Stimulated activated CD8-positive, alpha-beta memory T cell treated with anti-CD3 and anti-CD28 coated beads, Interleukin-15, amount 100 ng/mL, for 1 hour (primary cell): ENCODE measurements around the gene NKD1.

ENCODE experiments used
- DNase-seq: peaks from one replicate; pipeline ENCODE4 v3.0.0-alpha.2; 2020; ENCODE audit warnings: low read depth

Gene NKD1

DNA sequence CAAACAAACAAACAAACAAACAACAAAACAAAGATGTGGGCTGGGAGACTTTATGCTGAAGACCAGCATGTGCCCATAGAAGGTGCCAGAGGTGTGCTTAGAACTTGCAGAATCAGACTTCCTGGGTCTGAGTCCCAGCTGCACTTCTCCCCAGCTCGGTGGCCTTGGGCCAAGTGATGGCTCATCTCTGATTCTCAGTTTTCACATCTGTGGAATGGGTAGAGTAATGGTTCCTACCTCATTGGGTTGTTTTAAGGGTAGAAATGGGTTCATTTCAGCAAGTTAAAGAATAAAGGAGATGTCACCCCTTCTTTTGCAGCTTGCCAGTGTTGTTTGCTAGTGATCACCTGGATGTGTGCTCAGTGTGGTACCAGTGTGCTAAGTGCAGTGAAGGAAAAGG lies 10.7 kb downstream of the NKD1 start:
- DNase-seq = no peak

- DNase-seq = no peak
Observed at GRCh38 chr16:50559342-50559741, 11.1 kb downstream of the NKD1 start.

DNA sequence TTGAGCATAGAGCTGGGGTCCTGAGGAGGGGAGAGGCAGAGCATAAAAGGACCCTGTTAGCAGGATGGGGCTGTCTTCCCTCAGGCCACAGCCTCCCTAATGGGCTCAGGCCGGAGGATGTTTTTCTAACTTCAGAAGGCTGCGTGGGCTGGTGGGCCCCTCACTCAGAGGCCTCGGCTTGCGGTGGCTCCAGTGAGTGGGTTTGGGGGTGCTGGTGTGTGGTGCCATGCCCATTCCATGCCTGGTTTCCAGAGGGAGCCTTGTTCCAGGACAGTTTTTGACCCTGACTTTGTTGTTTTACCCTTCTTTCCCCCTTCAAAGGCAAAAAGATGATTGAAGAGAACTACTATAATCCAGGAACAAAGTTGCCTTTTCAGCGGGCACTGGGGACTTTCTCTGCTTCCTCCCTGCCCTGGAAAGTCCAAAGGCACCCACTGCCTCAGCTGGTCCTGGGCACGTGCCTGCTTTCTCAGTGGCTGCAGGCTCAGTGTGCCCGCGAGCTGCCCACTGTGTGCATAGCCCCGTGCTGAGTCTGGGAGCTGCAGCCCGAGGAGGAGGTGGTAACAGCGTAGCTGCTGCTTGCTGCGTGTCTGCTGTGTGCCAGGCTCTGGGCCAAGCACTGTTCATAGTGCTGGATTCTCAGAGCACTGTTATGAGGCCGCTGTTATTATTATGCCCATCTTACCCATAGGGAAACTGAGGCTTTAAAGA lies 11.8 kb downstream of the NKD1 start:
- no peak for DNase-seq

DNA sequence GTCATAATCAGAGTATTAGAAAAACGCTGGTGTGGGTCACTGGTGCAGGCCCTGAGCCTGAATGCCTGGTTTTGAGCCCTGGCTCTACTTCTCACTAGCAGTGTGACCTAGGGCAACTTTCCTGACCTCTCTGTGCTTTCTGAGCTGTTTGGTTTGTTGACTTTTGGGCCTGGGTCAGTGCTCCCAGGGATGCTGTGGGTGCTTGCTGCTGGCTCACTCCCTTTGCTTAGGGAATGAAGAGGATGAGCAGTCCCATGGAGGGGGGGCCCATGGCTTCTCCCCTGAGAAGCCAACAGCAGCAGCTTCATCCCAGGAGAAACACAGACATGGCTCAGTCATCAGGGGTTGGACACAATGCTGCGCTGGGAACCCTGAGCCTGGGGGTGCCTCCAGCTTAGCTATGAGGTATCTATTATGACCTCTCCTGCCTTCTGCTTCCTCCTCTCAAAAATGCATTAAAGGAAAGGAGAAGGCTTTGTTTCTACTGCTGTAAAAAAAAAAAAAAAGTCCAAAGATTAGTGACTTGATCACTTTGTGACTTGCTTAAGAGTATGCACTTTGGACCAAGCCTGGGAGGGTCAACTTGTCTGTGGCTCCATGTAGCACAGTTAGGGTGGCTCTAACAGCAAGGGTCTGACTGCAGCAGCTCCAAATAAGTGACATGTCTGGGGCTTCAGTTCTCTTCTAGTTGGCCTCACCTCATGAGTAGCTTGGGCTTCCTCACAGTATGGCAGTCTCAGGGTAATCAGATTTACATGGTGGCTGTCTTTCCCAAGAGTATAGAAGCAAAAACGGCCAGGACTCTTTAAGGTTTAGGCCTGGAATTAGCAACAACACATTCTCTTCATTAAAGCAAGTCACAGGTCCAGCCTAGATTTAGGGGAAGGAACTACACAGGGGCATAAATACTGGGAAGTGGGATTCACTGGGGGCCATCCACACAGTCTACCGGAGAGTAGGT lies 13.0 kb downstream of the NKD1 start:
- DNase-seq = no peak

- DNase-seq = no peak
Observed at GRCh38 chr16:50562657-50563056, 14.5 kb downstream of the NKD1 start.

- DNase-seq = no peak
Observed at GRCh38 chr16:50563989-50564388, 15.8 kb downstream of the NKD1 start.

- DNase-seq = no peak
Observed at GRCh38 chr16:50565428-50565827, 17.2 kb downstream of the NKD1 start.

DNA sequence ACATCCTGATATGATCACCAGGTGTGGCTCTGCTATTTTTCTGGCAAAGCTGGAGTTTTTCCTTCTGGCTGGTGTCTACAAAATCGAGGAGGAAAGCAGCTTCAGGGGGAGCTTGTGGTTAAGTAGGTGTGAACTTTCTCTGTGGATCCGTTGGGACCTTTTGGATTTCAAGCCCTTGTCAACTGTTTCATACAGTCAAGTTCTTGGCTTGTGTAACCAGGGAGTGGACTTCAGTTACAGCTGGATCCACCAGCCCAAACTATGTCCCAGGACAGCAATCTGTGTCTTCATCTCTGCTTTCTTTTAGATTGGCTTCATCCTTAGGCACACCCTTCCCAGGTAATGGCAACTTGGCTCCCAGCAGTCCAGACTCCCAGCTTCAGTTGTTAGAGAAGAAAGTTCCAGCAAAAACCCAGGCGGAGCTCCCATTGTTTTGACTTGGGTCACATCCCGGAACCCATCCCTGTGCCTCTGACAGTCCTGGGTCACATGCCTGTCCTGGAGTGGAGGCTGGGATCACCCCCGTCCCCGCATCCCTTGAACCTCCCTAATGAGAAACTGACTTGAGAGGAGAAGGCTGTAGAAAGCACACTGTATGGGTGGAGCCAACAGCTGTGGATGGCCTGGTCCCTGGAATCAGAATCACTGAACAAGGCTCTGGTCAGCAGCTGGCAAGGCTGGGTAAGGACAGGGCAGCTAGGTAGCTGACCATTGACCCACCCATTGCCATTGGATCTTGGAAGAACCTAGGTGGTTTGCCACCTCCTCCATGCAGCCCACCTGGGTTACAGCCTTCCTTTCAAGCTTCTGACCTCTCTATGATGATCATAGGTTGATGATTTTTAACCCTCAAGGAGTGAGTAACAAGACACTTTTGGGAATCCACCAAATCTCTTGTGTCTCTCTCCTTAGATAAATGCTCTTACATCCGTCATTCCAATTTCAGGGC lies 18.1 kb downstream of the NKD1 start:
- no peak for DNase-seq

DNA sequence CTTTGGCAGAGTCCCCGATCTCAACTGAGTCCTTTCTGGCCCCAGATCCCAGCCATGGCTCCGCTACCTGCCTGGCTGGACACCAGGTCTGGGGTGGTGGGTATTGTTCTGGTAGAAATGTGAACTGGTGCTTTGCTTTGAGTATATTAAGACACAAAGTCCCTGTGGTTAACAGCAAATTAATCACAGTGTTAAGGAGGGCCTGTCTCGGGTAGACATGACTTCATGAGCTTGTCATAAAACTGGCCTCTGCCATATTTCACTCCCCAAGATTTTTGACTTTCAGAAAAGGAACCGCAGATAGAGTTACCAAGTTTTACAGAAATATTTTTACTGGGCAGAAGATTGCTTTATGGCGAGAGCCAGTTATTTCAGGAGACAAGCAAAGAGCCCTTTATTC lies 19.5 kb downstream of the NKD1 start:
- no peak for DNase-seq

DNA sequence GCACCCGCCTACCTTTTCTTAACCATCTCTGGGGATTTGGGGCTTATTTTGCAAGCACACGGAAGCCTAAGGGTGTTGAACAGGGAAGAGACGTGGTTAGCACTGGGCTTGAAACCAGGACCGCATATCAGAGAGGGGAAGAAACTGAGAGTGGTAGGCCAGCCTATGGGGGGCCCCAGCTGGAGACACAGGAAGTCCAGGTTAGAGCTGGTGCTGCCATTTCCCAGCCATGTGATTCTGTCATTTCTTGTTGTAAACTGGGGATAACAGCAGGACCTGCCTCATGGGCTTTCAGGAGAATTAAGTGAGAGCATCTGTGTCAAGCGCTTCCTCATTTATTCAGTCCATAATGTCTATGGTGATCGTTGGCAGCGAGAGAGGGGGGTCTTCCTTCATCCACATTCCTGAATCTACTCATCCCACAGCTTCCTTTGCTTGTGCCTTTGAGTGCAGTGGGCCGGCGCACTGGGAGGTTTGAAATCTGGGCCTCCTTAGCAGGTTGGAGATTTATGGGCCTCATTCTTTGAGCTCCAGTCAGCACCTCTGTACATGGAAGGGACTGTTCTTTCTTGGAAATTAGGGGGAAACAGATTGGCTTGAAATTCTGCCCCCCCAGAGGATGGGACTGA lies 20.1 kb downstream of the NKD1 start:
- no peak for DNase-seq

GRCh38 chr16:50570354-50570753 lies 22.2 kb downstream of the NKD1 start:
- DNase-seq = no peak

DNA sequence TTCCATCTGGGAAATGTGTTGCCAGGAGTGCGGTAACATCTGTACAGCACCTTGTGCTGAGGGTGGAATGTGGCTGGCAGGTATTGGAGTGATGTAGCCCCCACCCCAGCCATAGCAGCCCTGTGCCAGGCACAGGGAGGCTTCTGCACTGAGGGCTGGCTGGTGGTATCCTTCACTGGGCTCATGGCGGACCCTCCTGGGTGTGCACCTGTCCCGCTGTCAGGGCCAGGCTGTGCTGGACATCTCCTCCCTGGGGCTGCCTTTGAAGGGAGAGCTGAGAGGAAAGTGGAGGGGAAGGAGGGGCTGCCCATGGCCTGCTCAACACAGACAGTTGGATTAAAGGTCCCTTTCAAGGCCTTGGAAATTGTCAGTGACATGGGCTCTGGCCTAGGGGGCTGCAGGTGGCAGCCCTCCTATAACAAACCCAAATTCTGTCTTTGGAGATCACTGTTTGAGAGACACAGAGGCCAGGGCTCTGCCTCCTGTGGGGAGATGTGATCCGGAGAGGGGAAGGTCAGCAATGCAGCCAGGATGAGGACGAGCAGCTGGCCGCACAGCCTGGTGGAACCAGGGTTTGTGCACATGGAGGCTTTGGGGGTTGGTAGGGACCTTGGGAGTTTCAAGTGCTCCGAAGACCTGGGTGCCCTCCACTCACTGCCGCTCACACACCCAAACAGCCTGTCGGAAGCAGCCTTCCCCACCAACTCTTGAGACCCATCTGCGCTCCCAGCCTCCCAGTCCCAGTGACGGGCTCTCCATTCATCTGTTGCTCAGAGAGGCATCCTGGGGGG lies 22.8 kb downstream of the NKD1 start:
- DNase-seq = no peak

GRCh38 chr16:50571786-50572185 lies 23.6 kb downstream of the NKD1 start:
- no peak for DNase-seq

- no peak for DNase-seq
Observed at GRCh38 chr16:50572700-50573099, 24.5 kb downstream of the NKD1 start.

- DNase-seq = no peak
Observed at GRCh38 chr16:50573279-50573678, 25.1 kb downstream of the NKD1 start.

- no peak for DNase-seq
Observed at GRCh38 chr16:50573947-50574744, 25.9 kb downstream of the NKD1 start.

- DNase-seq = no peak
Observed at GRCh38 chr16:50574745-50575136, 26.5 kb downstream of the NKD1 start.

DNA sequence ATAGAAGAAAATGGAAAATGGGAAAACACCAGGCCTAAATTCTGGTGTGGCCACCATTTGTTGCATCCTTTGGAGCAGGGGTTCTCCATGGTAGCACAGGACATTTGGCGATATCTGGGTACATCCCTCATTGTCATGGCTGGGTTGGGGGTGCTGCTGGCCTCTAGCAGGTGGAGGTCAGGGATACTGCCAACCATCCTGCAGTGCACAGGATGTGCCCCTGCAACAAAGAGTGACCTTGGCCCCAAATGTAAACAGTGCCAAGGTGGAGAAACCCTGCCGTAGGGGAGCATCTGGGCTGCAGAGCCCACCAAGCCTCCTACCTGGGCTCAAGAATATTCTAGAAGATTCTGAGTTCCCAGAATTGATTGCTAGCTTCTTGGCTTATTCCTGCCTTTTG lies 27.5 kb downstream of the NKD1 start:
- no peak for DNase-seq

DNA sequence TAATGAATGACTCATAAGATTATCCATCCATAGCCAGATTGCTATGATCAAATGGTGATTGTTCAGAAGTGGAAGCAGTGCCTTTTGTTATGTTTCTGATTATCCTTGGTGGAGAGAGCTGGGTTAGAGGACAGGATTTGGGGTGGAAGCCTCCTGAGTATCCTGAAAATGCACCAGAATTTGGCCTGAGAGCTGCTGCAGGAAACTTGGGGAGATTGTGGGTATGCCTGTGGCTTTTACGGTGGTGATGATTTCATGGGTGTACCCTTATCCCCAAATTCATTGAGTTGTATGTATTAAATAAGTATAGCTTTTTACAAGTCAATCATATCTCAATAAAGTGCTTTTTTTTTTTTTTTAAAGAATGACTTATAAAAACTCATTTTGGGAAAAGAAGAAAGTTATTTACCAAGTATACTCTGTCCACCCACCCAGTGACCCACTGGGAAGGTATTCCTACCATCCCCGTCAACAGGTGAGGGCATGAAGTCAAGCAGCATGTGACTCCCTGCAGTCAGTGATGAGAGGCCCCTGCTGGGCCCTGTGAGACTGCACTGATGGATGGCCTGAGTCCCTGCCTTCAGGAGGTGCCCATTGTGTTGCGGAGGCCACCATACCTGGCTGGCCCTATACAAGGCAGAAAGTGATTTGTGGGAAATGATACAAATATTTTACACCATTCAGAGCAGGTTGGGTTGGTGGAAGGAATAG lies 28.4 kb downstream of the NKD1 start:
- DNase-seq = no peak
